K562 (cell line): ENCODE data around the gene MDC1. TPM values are rescaled to one million over a fixed set of nuclear protein-coding genes. Genes with fewer than 3 reads are reported as not detected.

Source experiments
- CHCHD3 ChIP-seq: fragments of 250-450 bp; sonication (Bioruptor Pico); IDR thresholded peaks from 2 replicates; pipeline ENCODE4 v2.1.2; 2022; ENCODE audit warnings: mild to moderate bottlenecking
- CTBP1 ChIP-seq: fragments of 450-650 bp; IDR thresholded peaks from 2 replicates; pipeline ENCODE4 v1.6.1; 2016; ENCODE audit warnings: borderline replicate concordance
- E2F1 ChIP-seq: sonication (generic); formaldehyde crosslinking; IDR thresholded peaks from 2 replicates; pipeline ENCODE4 v1.8.1; 2023; ENCODE audit warnings: mild to moderate bottlenecking, missing genetic modification reagents, moderate library complexity
- E2F6 ChIP-seq, 2 experiments: IDR thresholded peaks; 2 replicates each; pipeline ENCODE4 v1.6.1; 2011; ENCODE audit warnings: borderline replicate concordance in 1 of 2, control low read depth in 1 of 2, low read depth in 1 of 2, low read length in 1 of 2, mild to moderate bottlenecking in 1 of 2, mixed read lengths in 1 of 2, moderate library complexity in 1 of 2; ENCODE audit not compliant: insufficient read depth in 1 of 2, insufficient read length in 1 of 2, poor library complexity in 1 of 2, severe bottlenecking in 1 of 2; ENCODE audit errors: extremely low read depth in 1 of 2
- HDAC1 ChIP-seq, 2 experiments: fragments of 450-650 bp; IDR thresholded peaks; 2 replicates each; pipeline ENCODE4 v1.6.1; 2016 to 2017; ENCODE audit warnings: inconsistent platforms in 1 of 2, mild to moderate bottlenecking in 1 of 2, moderate library complexity in 1 of 2
- HDGF ChIP-seq: fragments of 450-650 bp; IDR thresholded peaks from 2 replicates; pipeline ENCODE4 v1.6.1; 2016
- JUN ChIP-seq, 2 experiments: sonication (generic) in 1 of 2; formaldehyde crosslinking in 1 of 2; IDR thresholded peaks; 2 replicates each; pipeline versions ENCODE4 v1.6.1 to v1.8.0; 2012 to 2022; ENCODE audit warnings: borderline replicate concordance in 2 of 2, mild to moderate bottlenecking in 2 of 2, improper control_type of control experiment in 1 of 2, low read depth in 1 of 2, low read length in 1 of 2, missing genetic modification reagents in 1 of 2
- MECOM ChIP-seq: fragments of 250-450 bp; sonication (Bioruptor Pico); IDR thresholded peaks from 2 replicates; pipeline ENCODE4 v1.8.0; 2022; ENCODE audit warnings: inconsistent platforms
- NFIC ChIP-seq: fragments of 450-650 bp; IDR thresholded peaks from 2 replicates; pipeline ENCODE4 v1.6.1; 2017; ENCODE audit warnings: mild to moderate bottlenecking, inconsistent platforms
- OTX1 ChIP-seq: fragments of 450-650 bp; formaldehyde crosslinking; IDR thresholded peaks from 2 replicates; pipeline ENCODE4 v1.4.0; 2022; ENCODE audit warnings: mild to moderate bottlenecking
- SRSF3 ChIP-seq: fragments of 200-400 bp; formaldehyde crosslinking; IDR thresholded peaks from 2 replicates; pipeline ENCODE4 v1.6.1; 2016; ENCODE audit warnings: mild to moderate bottlenecking, low read length, moderate library complexity; ENCODE audit not compliant: insufficient read depth
- SRSF7 ChIP-seq: fragments of 200-400 bp; formaldehyde crosslinking; optimal IDR thresholded peaks from 2 replicates; pipeline ENCODE3; 2017; ENCODE audit warnings: mild to moderate bottlenecking, low read depth, low read length
- STAT6 ChIP-seq: sonication (generic); formaldehyde crosslinking; IDR thresholded peaks from 2 replicates; pipeline ENCODE4 v1.8.1; 2023; ENCODE audit warnings: mild to moderate bottlenecking, missing genetic modification reagents
- TARDBP ChIP-seq: fragments of 450-650 bp; IDR thresholded peaks from 2 replicates; pipeline ENCODE4 v1.6.1; 2016
- ZFP30 ChIP-seq: fragments of 250-450 bp; sonication (Bioruptor Pico); IDR thresholded peaks from 2 replicates; pipeline ENCODE4 v1.8.0; 2022; ENCODE audit warnings: moderate library complexity, mild to moderate bottlenecking, inconsistent platforms, borderline replicate concordance
- ZNF384 ChIP-seq: IDR thresholded peaks from 2 replicates; pipeline ENCODE4 v1.6.1; 2012; ENCODE audit warnings: low read depth, low read length, improper control_type of control experiment
- ZNF561 ChIP-seq: fragments of 450-650 bp; formaldehyde crosslinking; conservative IDR thresholded peaks from 2 replicates; pipeline ENCODE4 v1.4.0; 2020; ENCODE audit warnings: mild to moderate bottlenecking, moderate library complexity
- ZNF778 ChIP-seq: fragments of 450-650 bp; formaldehyde crosslinking; IDR thresholded peaks from 2 replicates; pipeline ENCODE4 v1.4.0; 2020; ENCODE audit warnings: mild to moderate bottlenecking, moderate library complexity
- ZNF780A ChIP-seq: fragments of 250-450 bp; sonication (Bioruptor Pico); IDR thresholded peaks from 2 replicates; pipeline ENCODE4 v1.5.0; 2021; ENCODE audit warnings: mild to moderate bottlenecking
- polyA plus RNA-seq, 8 experiments: library from polyadenylated mRNA; depleted of rRNA in 4 of 8; stranded (reverse) in 5 of 8; unstranded in 3 of 8; fragments of >200 nt; fragmentation: Nextera tagmentation in 2 of 8; fragmentation: Illumina TruSeq in 1 of 8; extraction: Ambion mirVana in 2 of 8; extraction: Trizol in 1 of 8; gene quantifications; 2 replicates each; pipeline versions ENCODE4 v1.2.1 to v1.2.3, GENCODE V29; 2011 to 2014; ENCODE audit warnings: inconsistent platforms in 1 of 8, missing spikeins in 1 of 8
- total RNA-seq, 7 experiments: library from RNA; depleted of rRNA in 6 of 7; stranded (reverse); fragments of >200 nt in 6 of 7; fragmentation: Illumina TruSeq in 2 of 7; extraction: Trizol in 2 of 7; gene quantifications; 2 replicates each; pipeline versions ENCODE4 v1.2.1 to v1.2.3, GENCODE V29; 2011 to 2021; ENCODE audit warnings: low replicate concordance in 1 of 7
- TF ChIP-seq, protein P1 (sequence below), 3 experiments: IDR thresholded peaks in 2 of 3; conservative IDR thresholded peaks in 1 of 3; 2 replicates each; pipeline ENCODE4 v1.5.1; 2011 to 2012; ENCODE audit warnings: low read length in 3 of 3, mild to moderate bottlenecking in 3 of 3, control low read depth in 2 of 3, improper control_type of control experiment in 1 of 3, inconsistent platforms in 1 of 3, low read depth in 1 of 3, mixed read lengths in 1 of 3, moderate library complexity in 1 of 3; ENCODE audit not compliant: insufficient read depth in 2 of 3

MDC1 gene
- total and polyA plus RNA-seq, 9 of the 15 experiments (the other 6 are each of a cell fraction or from before 2014, with no cell fraction given) = 8.2 to 114 (median 20.0) TPM

DNA sequence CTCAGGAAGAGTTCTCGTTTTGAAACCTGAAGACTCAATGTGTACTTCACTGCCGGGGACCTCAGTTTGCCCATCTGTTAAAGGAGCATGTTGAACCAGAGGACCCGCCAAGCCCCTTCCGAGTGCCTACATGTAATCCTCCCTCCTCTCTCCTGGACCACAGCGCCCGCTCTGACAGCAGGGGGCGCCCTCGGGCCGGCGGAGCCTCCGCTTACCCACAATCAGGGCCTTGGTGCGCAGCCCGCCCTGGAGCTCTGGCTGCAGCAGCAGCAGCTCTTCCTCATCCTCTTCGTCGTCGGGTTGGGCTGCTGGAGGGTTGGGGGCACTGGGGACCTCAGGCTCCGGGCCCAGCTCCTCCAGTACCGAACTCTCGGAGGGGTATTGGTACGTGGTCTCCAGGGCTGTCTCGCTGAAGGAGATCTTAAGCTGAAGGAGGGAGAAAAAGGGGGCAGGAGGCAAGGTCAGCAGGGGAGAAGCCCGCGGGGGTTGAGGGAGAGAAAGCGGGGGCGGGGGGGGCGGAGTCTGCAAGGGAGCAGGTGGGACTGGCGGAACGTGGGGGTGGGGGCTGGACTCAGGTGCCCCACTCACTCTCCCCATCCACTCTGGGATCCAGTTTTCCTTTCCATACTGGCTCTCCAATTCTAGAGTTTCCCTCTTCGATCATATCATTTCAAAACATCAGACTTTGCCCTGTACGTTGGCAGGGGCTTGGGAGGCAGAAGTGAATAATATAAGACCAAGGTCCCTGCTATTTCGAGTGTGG is 37.9 kb downstream of the MDC1 start (continued):
- TF ChIP-seq STAT6 (CRISPR knock-in tag) (no peak), SRSF7 (no peak), ZFP30 (CRISPR knock-in tag) (no peak), ZNF384 (peak; percentile 49; the same call in 1 of the 2 replicates), NFIC (no peak), E2F1 (0 out of 2 replicates have a peak, but pooled peaks have one; percentile 47), SRSF3 (no peak), CTBP1 (peak; percentile 75; the same call in 1 of the 2 replicates), HDAC1 (IDR thresholded peaks at IDR 0.05) (peak in 1 of 2 experiments; percentile 41; a peak in 1 of 4 replicates), MECOM (CRISPR knock-in tag) (no peak), ZNF780A (no peak), TARDBP (no peak), CHCHD3 (CRISPR knock-in tag) (no peak), ZNF778 (CRISPR knock-in tag) (no peak), HDGF (peak; percentile 87; the same call in 1 of the 2 replicates), JUN (IDR thresholded peaks at IDR 0.05; ENCODE audit: borderline replicate concordance, low read depth, low read length) (peak; percentile 31; the same call in 1 of the 2 replicates), JUN (CRISPR knock-in tag; IDR thresholded peaks at IDR 0.05; ENCODE audit: borderline replicate concordance) (no peak), OTX1 (CRISPR knock-in tag) (no peak), E2F6 (IDR thresholded peaks at IDR 0.05; ENCODE audit: borderline replicate concordance in 1 of 2, extremely low read depth in 1 of 2, insufficient read depth in 1 of 2, insufficient read length in 1 of 2, low read depth in 1 of 2, low read length in 1 of 2, poor library complexity in 1 of 2, severe bottlenecking in 1 of 2) (no peak), ZNF561 (CRISPR knock-in tag) (no peak)
- TF ChIP-seq, protein P1, sequence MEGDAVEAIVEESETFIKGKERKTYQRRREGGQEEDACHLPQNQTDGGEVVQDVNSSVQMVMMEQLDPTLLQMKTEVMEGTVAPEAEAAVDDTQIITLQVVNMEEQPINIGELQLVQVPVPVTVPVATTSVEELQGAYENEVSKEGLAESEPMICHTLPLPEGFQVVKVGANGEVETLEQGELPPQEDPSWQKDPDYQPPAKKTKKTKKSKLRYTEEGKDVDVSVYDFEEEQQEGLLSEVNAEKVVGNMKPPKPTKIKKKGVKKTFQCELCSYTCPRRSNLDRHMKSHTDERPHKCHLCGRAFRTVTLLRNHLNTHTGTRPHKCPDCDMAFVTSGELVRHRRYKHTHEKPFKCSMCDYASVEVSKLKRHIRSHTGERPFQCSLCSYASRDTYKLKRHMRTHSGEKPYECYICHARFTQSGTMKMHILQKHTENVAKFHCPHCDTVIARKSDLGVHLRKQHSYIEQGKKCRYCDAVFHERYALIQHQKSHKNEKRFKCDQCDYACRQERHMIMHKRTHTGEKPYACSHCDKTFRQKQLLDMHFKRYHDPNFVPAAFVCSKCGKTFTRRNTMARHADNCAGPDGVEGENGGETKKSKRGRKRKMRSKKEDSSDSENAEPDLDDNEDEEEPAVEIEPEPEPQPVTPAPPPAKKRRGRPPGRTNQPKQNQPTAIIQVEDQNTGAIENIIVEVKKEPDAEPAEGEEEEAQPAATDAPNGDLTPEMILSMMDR (IDR thresholded peaks at IDR 0.05 in 2 of 3, conservative IDR thresholded peaks at IDR 0.05 in 1 of 3; ENCODE audit: insufficient read depth in 2 of 3, low read depth in 1 of 3, low read length in 3 of 3) = peak; percentile 97 to 99 (median 98)
